Breast epithelium (tissue), 4 donors: ENCODE results near the gene CSTB. TPM values are rescaled to one million over a fixed set of nuclear protein-coding genes. Genes with fewer than 3 reads are reported as not detected.

Experiments
- DNase-seq, 2 donors: peaks; one replicate each; pipeline ENCODE4 v3.0.0-alpha.2; 2019; ENCODE audit warnings: low spot score in 2 of 2
- H3K27ac ChIP-seq, 2 donors: fragments of 200-600 bp; sonication (generic) in 1 of 2; one replicate each; pipeline ENCODE4 v1.5.1; 2016 to 2019; ENCODE audit warnings: mild to moderate bottlenecking in 1 of 2
- H3K27me3 ChIP-seq, 2 donors: fragments of 200-600 bp; sonication (generic) in 1 of 2; one replicate each; pipeline versions ENCODE4 v1.5.1 to v1.6.0; 2017 to 2019; ENCODE audit warnings: control low read depth in 1 of 2, mild to moderate bottlenecking in 1 of 2
- H3K36me3 ChIP-seq: fragments of 200-600 bp; one replicate; pipeline ENCODE4 v1.5.1; 2019
- H3K4me1 ChIP-seq, 2 donors: fragments of 200-600 bp; sonication (generic); one replicate each; pipeline ENCODE4 v1.5.1; 2016 to 2019; ENCODE audit warnings: control low read depth in 1 of 2
- H3K4me3 ChIP-seq, 3 donors: fragments of 200-600 bp; sonication (generic); 1 replicate in 2 of 3; 2 replicates in 1 of 3; pipeline ENCODE4 v1.5.1; 2016 to 2019; ENCODE audit warnings: mild to moderate bottlenecking in 3 of 3, moderate library complexity in 2 of 3
- H3K9me3 ChIP-seq, 2 donors: fragments of 200-600 bp; sonication (generic) in 1 of 2; one replicate each; pipeline ENCODE4 v1.5.1; 2016 to 2019; ENCODE audit warnings: control low read depth in 1 of 2
- POLR2A ChIP-seq: fragments of 450-650 bp; IDR thresholded peaks from one replicate; pipeline ENCODE4 v1.6.1; 2016; ENCODE audit warnings: antibody characterized with exemption, mild to moderate bottlenecking, moderate library complexity
- POLR2AphosphoS5 ChIP-seq, 3 donors: sonication (generic); formaldehyde crosslinking; IDR thresholded peaks; one replicate each; pipeline ENCODE4 v1.6.1; 2017; ENCODE audit warnings: antibody characterized with exemption in 3 of 3
- intact Hi-C: fragments of 100-400 bp; cut with DNase I; formaldehyde crosslinking; loops from one replicate; pipeline ENCODE4 v1.15.1; 2023; ENCODE audit warnings: low total_unique reads
- total RNA-seq, 3 donors: library from RNA; depleted of rRNA; stranded (reverse); fragments of >200 nt; gene quantifications; one replicate each; pipeline ENCODE4 v1.1.0, GENCODE V29; 2016
- TF ChIP-seq, protein P1 (sequence below), 3 donors: fragments of 450-650 bp; IDR thresholded peaks; one replicate each; pipeline ENCODE4 v1.5.1; 2016 to 2017; ENCODE audit warnings: antibody characterized with exemption in 3 of 3, mild to moderate bottlenecking in 3 of 3, moderate library complexity in 3 of 3

CSTB gene
- total RNA-seq, 3 donors from 2014 or later = 12.1 to 16.8 (median 16.8) TPM

DNA sequence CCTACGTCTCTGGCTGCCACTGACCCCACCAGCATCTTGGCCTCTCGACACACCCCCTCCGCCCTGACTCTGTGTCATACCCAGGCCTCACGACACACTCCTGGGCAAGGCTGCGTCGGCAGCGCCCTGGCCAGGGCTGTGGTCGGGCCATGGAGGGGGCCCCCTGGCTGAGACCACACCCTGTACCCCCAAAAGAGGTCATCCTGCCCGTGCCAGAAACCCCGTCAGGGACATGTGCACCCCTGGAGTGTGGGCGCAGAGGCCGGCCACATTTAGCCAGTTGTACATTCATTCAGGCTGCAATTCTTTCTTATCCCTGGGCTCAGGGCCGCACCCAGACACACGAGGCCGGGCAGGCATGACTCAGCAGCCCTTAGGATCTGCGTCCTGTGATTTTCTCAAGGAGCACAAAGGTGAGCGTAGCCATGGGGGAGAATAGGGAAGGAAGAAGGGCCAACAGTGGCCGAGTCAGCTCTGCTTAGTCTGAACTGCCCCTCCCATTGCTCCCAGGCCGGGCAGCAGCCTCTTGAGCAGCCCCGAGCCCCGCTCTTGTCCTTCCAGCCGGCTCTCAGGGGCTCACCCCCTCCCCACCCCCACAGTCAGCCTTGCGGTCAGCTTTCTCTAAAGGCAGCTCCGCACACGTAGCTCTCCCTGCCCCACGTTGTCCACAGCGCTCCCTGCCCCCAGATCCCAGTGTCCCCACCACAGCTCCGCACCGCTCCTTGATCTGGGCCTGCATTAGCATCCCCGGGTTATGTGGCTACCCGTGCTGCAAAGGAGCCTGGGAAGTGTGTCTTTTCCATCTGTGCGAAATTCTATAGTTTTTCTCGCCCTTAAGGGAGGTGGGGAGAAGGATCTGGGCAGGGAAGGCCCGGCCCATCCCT lies 7.9 kb downstream of the CSTB start:
- no peaks in the 10 kb centered on the region for H3K4me1 ChIP-seq
- no peaks in the 10 kb centered on the region for H3K36me3 ChIP-seq
- H3K27ac ChIP-seq = peak overlapping the region in 1 of 2 donors; percentile 32
- no peaks in the 10 kb centered on the region for H3K9me3 ChIP-seq
- intact Hi-C loops = no loop called here
- no peak overlapping the region for H3K4me3 ChIP-seq
- TF ChIP-seq POLR2A (no peak), POLR2AphosphoS5 (IDR thresholded peaks at IDR 0.05) (no peak)
- TF ChIP-seq, protein P1, sequence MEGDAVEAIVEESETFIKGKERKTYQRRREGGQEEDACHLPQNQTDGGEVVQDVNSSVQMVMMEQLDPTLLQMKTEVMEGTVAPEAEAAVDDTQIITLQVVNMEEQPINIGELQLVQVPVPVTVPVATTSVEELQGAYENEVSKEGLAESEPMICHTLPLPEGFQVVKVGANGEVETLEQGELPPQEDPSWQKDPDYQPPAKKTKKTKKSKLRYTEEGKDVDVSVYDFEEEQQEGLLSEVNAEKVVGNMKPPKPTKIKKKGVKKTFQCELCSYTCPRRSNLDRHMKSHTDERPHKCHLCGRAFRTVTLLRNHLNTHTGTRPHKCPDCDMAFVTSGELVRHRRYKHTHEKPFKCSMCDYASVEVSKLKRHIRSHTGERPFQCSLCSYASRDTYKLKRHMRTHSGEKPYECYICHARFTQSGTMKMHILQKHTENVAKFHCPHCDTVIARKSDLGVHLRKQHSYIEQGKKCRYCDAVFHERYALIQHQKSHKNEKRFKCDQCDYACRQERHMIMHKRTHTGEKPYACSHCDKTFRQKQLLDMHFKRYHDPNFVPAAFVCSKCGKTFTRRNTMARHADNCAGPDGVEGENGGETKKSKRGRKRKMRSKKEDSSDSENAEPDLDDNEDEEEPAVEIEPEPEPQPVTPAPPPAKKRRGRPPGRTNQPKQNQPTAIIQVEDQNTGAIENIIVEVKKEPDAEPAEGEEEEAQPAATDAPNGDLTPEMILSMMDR (IDR thresholded peaks at IDR 0.05) = no peak
- no peak for DNase-seq
- H3K27me3 ChIP-seq = no peaks in the 10 kb centered on the region

DNA sequence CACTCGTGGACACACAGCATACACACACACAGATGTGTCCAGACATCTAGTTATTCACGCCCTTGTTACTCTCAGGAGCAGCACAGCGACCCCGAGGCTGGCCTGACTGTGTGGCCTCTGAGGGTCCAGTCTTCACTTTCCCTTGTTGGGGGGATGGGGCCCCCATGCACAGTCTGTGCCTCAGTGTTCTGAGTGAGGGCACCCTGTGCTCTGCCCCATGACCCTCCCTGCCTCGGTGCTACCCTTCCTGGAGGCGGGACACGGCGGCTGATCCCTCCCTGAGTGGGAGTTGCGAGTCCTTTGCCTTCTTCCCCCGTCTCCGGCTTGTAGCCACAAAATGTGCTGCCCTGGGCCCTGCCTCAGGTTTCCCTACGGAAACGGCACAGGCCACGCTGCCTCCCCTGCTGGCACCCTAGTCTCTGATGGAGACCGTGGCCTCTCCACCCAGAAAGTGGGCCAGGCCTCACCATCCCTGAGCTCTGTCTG lies 8.6 kb downstream of the CSTB start:
- TF ChIP-seq POLR2AphosphoS5 (IDR thresholded peaks at IDR 0.05) (no peak), POLR2A (no peak)
- TF ChIP-seq, protein P1 (IDR thresholded peaks at IDR 0.05) = no peak
- Histone ChIP-seq H3K36me3 (no peaks in the 10 kb centered on the region), H3K9me3 (no peaks in the 10 kb centered on the region), H3K4me1 (no peaks in the 10 kb centered on the region), H3K27me3 (no peaks in the 10 kb centered on the region), H3K4me3 (no peak overlapping the region), H3K27ac (no peak overlapping the region)
- intact Hi-C loops = no loop called here
- DNase-seq = no peak

DNA sequence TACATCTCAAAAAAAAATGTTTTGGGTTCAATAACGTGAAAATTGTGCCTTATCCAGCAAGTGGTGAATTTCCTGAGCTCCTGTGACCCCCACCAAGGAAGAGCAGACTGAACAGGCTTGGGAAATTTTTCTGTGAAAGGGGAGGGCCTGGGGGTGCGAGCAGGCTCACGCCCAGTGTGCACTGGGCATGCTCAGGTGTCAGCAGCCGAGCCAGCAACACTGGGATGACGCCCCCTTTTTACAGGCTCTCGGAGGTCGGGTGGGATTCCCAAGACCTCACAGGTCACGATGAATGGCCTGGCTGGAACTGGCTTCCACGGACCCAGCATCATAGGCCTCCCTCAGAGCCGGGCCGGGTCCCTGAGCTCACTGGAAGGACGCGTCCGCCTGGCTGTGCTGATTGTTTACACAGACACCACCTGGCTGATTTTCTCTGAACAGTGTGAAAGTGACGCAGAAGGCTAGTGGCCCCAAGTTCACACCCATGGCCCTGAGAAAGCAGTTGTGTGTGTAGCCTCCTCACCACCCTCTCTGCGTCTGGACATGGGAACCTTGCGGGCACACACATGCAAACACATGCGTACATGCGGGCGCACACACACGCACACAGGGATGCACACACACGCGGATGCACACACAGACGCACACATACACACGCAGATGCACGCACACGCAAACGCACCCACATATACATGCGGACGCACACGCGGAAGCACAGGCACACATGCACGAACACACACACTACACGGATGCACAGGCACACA lies 9.2 kb downstream of the CSTB start:
- H3K27me3 ChIP-seq = no peaks in the 10 kb centered on the region
- no peak overlapping the region for H3K4me3 ChIP-seq
- no peaks in the 10 kb centered on the region for H3K4me1 ChIP-seq
- H3K9me3 ChIP-seq = no peaks in the 10 kb centered on the region
- no peak for DNase-seq
- no peaks in the 10 kb centered on the region for H3K36me3 ChIP-seq
- H3K27ac ChIP-seq = no peak overlapping the region
- TF ChIP-seq POLR2AphosphoS5 (IDR thresholded peaks at IDR 0.05) (no peak), POLR2A (no peak)
- TF ChIP-seq, protein P1 (IDR thresholded peaks at IDR 0.05) = no peak
- intact Hi-C loops = no loop called here

DNA sequence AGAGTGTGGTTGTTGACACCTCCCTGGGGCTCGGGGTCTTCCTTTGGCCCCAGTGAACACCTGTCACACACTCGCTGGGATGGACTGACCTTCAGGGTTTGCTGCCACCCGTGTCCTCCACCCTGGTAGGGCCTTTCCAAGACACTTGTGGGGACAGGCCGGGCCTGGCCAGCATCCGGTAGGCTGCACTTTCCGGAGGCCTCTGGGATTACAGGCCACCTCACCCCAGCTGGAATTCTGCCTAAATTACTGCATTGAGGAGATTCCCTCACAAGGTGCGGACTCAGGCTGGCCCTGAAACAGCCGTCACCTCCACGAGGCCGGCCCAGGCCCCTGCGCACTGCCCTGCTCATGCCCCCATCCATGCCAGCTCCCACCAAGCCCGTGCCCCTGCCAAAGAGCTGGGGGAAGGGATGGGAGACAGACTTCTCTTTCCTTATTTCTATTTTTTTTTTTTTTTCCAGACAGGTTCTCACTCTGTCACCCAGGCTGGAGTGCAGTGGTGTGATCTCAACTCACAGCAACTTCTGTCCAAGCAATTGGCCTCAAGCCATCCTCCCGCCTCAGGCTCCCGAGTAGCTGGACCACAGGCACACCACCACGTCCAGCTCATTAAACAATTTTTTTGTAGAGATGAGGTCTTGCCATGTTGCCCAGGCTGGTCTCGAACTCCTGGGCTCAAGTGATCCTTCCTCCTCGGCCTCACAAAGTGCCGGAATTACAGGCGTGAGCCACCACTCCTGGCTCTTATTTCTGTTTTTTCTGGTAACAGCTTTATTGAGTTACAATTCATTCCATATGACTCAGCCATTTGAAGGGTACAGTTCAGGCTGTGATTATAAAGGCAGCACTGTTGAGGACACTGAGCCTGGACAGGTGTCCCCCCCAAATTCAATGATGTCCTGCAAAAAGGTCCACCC lies 11.3 kb downstream of the CSTB start:
- no peak overlapping the region for H3K4me3 ChIP-seq
- intact Hi-C loops = no loop called here
- no peaks in the 10 kb centered on the region for H3K27me3 ChIP-seq
- DNase-seq = no peak
- TF ChIP-seq, protein P1 (IDR thresholded peaks at IDR 0.05) = no peak
- TF ChIP-seq POLR2A (no peak), POLR2AphosphoS5 (IDR thresholded peaks at IDR 0.05) (no peak)
- H3K4me1 ChIP-seq = no peaks in the 10 kb centered on the region
- H3K27ac ChIP-seq = peak overlapping the region; percentile 54 to 66
- no peaks in the 10 kb centered on the region for H3K36me3 ChIP-seq
- no peaks in the 10 kb centered on the region for H3K9me3 ChIP-seq
